Activated CD8-positive, alpha-beta memory T cell treated with anti-CD3 and anti-CD28 coated beads, Interleukin-2, amount 50 U/mL, for 4 hours (primary cell): ENCODE results near the gene LYRM7.
"Not testable (repeated sequence)": the region's sequence is repeated elsewhere in the genome, so short reads cannot be mapped to it uniquely, and the experiment has no call there.

ENCODE experiments used
- DNase-seq: peaks from one replicate; pipeline ENCODE4 v3.0.0-alpha.2; 2020

The LYRM7 gene

GRCh38 chr5:131221888-131222287 is 51.1 kb downstream of the LYRM7 start:
- no peak for DNase-seq

- no peak for DNase-seq
These were observed 52.0 kb downstream of the LYRM7 start for GRCh38 chr5:131222731-131223130.

- DNase-seq: no peak
These were observed 53.1 kb downstream of the LYRM7 start for GRCh38 chr5:131223751-131224386.

GRCh38 chr5:131224387-131225201 is 53.9 kb downstream of the LYRM7 start:
- no peak for DNase-seq

- DNase-seq: no peak
These were observed 54.7 kb downstream of the LYRM7 start for GRCh38 chr5:131225282-131225974.

GRCh38 chr5:131226899-131227298 is 56.2 kb downstream of the LYRM7 start:
- DNase-seq: no peak

GRCh38 chr5:131228646-131229045 is 57.9 kb downstream of the LYRM7 start:
- no peak for DNase-seq

- no peak for DNase-seq
These were observed 58.9 kb downstream of the LYRM7 start for GRCh38 chr5:131229623-131230022.

- no peak for DNase-seq
These were observed 59.7 kb downstream of the LYRM7 start for GRCh38 chr5:131230406-131230805.

GRCh38 chr5:131239686-131240085 is 68.9 kb downstream of the LYRM7 start:
- no peak for DNase-seq

- no peak for DNase-seq
These were observed 72.0 kb downstream of the LYRM7 start for GRCh38 chr5:131242728-131243255.

GRCh38 chr5:131245312-131245711 is 74.6 kb downstream of the LYRM7 start:
- DNase-seq: no peak

- DNase-seq: no peak
These were observed 75.2 kb downstream of the LYRM7 start for GRCh38 chr5:131245948-131246347.

GRCh38 chr5:131246504-131246903 is 75.8 kb downstream of the LYRM7 start:
- no peak for DNase-seq

GRCh38 chr5:131250751-131251475 is 80.2 kb downstream of the LYRM7 start:
- DNase-seq: no peak

- DNase-seq: peak; percentile 69
These were observed 82.1 kb downstream of the LYRM7 start for GRCh38 chr5:131252824-131253171.

GRCh38 chr5:131254025-131254424 is 83.3 kb downstream of the LYRM7 start:
- DNase-seq: not testable (repeated sequence)

GRCh38 chr5:131254741-131255140 is 84.0 kb downstream of the LYRM7 start:
- DNase-seq: no peak
